GM10266 (cell line): ENCODE measurements around the gene MAP2K5.

ENCODE experiments used
- DNase-seq: peaks from one replicate; pipeline ENCODE4 v3.0.0; 2012; ENCODE audit errors: extremely low spot score
- CTCF ChIP-seq: IDR thresholded peaks from 2 replicates; pipeline ENCODE4 v1.5.1; 2012; ENCODE audit warnings: mild to moderate bottlenecking, low read depth; ENCODE audit not compliant: control insufficient read depth, insufficient read depth; ENCODE audit errors: missing control alignments

Gene MAP2K5

DNA sequence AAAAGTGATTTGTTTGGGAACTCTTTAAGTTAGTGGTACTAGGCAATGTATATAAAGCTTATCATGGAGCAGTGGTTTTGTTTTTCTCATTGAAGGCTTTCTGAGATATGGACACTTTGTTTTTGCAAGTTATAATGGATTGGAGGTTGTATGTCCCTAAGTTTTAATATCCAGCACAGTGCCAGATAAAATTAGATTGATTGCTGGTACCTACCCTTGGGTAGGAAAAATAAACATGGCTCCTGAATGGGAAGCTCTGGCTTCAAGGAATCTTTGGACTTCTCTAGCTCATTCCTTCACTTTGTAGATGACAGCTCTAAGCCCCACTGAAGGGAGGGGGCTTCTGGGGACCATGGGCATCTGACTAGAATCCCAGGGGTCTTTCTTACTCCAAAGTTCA lies 201.1 kb downstream of the MAP2K5 start:
- DNase-seq = no peak
- TF ChIP-seq CTCF = no peak

- peak; percentile 14 for DNase-seq
- no peak for TF ChIP-seq CTCF
Observed at GRCh38 chr15:67744331-67745072, 202.0 kb downstream of the MAP2K5 start.

GRCh38 chr15:67745073-67746006 lies 202.8 kb downstream of the MAP2K5 start:
- TF ChIP-seq CTCF = no peak
- no peak for DNase-seq

GRCh38 chr15:67746022-67746421 lies 203.5 kb downstream of the MAP2K5 start:
- no peak for TF ChIP-seq CTCF
- no peak for DNase-seq

DNA sequence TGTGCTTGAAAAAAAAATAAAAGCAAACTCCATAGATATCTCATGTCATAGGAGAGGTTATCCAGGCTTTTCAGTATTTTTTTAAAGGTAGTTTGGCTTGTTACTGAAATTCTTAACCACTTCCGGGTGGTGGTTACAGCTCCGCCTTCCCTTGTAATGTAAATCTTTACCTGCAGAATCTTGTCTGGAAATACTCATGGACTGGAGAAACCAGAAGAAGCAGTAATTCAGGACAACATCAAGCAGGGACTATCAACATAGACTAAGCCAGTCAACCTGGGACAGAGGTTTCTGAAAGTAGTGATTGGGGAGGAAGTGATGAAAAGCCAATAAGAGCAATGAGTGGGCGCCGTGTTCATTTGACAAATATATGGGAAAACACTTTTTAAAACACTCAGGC lies 203.9 kb downstream of the MAP2K5 start:
- no peak for DNase-seq
- no peak for TF ChIP-seq CTCF

DNA sequence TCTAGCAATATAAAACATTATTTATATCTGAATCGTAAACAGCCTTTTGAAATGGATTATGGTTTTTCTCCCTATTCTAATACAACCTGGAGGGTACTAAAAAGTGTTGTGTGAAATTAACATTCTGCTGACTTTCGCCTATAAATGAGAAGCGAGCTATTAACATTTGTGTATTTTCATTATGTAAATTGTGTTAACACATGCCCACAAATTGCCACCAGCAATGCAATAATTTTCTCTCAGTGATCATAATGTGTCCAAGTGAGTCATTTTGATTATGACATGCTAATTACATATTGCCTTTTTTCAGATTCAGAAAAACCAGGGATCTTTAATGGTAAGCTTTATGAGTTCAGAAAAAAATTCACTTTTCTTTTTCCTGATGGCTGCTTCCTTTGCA lies 205.4 kb downstream of the MAP2K5 start:
- TF ChIP-seq CTCF = no peak

DNA sequence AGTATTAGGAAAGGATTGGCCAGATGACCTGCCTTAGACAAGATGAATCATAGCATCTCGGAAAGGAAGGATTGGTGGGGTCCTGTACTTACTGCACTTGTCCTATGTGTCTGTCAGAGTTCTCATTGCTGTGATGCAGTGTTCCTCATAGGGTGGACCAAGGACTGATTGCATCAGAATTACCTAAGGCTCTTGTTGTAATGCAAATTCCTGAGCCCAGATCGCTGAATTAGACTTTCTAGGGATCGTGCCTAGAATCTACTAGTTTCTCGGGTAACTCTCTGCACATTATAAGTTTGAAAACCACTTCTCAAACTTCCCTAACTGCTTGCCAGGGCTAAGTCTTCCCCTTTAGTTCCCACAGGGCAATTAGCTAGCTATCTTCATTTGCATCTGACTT lies 207.9 kb downstream of the MAP2K5 start:
- no peak for TF ChIP-seq CTCF
- DNase-seq = no peak

More for the DNA sequence above, 205.4 kb downstream of the MAP2K5 start:
- no peak for DNase-seq
